HFF-Myc (cell line): ENCODE measurements around the gene FLT3.
"Not testable (repeated sequence)": the region's sequence is repeated elsewhere in the genome, so short reads cannot be mapped to it uniquely, and the experiment has no call there.

ENCODE experiments used
- DNase-seq: peaks from one replicate; pipeline ENCODE4 v3.0.0-alpha.2; 2011; ENCODE audit warnings: low read depth; ENCODE audit errors: extremely low read depth
- H3K4me3 ChIP-seq: replicated peaks from 2 replicates; pipeline ENCODE4 v1.5.1; 2011; ENCODE audit warnings: low read depth, mild to moderate bottlenecking, control low read depth, low read length
- CTCF ChIP-seq: IDR thresholded peaks from 2 replicates; pipeline ENCODE4 v1.5.1; 2012; ENCODE audit warnings: mild to moderate bottlenecking, low read depth, low read length, control low read depth; ENCODE audit errors: missing control alignments

FLT3 gene

DNA sequence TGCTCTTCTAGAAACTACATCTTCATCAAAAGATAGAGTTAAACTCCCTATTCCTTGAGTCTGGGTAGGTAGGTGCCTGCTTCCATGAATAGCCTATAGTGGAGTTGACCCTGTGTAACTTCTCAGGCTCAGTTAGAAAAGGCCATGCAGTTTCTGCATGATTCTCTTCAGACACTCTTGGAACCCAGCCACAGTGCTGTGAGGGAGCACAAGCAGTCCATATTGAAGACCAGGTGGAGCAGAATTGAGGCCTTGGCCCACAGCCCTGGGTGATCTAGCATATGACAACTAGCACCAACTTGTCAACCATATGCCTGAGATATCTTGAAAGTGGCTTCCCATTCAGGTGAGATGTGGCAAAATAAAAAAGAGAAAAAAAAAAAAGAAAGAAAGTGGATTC lies 27.7 kb upstream of the FLT3 start:
- no peak overlapping the region for H3K4me3 ChIP-seq
- no peak for TF ChIP-seq CTCF
- DNase-seq: no peak

GRCh38 chr13:28121224-28121623 lies 20.8 kb upstream of the FLT3 start:
- TF ChIP-seq CTCF: no peak
- DNase-seq: no peak
- no peak overlapping the region for H3K4me3 ChIP-seq

DNA sequence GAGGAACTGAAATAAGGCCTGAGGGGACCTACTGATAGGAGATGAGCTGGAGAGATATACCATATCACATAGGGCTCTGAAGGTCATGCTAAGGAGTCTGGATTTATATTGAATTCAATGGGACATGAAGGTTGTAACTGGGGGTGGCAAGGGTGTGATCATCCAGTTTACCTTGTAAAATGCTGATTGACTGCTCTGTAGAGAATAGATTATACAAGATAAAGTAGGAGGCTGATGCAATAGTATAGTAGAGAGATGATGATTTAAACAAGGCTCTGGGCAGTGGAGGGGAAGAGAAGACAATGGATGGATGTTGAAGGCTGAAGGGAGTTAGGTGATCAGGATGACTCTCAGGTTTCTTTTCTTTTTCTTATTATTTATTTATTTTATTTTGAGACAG lies 19.9 kb upstream of the FLT3 start:
- no peak for DNase-seq
- TF ChIP-seq CTCF: no peak
- H3K4me3 ChIP-seq: no peak overlapping the region

- no peak overlapping the region for H3K4me3 ChIP-seq
- no peak for DNase-seq
- TF ChIP-seq CTCF: no peak
These were observed 17.5 kb upstream of the FLT3 start for GRCh38 chr13:28117689-28118377.

GRCh38 chr13:28116736-28117135 lies 16.4 kb upstream of the FLT3 start:
- H3K4me3 ChIP-seq: no peak overlapping the region
- no peak for DNase-seq
- TF ChIP-seq CTCF: no peak

DNA sequence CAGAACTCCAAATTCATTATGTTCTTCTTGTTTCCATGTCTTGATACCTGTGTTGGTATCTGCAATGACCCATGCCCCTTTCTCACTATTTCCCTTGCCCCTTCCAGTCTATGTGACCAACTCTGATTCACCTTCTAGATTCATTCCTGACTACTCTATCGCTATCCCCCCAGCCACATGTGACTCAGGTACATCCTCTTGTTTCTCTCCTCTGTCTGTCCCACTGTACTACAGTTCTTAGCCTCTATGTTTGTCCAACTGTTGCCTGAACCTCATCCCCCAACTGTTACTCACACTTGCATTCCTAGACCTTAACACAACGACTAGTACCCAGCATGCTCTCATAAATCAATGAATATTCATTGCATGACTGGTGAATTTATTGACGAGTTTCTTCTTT lies 10.0 kb upstream of the FLT3 start:
- no peak overlapping the region for H3K4me3 ChIP-seq
- no peak for TF ChIP-seq CTCF
- no peak for DNase-seq

GRCh38 chr13:28106976-28107375 lies 6.6 kb upstream of the FLT3 start:
- no peak for TF ChIP-seq CTCF
- DNase-seq: no peak
- H3K4me3 ChIP-seq: no peak overlapping the region

- H3K4me3 ChIP-seq, DNase-seq: not testable (repeated sequence)
These were observed 1.5 kb upstream of the FLT3 start for GRCh38 chr13:28101886-28102285.
